ENCODE data around the gene BLOC1S3.

The BLOC1S3 gene

DNA sequence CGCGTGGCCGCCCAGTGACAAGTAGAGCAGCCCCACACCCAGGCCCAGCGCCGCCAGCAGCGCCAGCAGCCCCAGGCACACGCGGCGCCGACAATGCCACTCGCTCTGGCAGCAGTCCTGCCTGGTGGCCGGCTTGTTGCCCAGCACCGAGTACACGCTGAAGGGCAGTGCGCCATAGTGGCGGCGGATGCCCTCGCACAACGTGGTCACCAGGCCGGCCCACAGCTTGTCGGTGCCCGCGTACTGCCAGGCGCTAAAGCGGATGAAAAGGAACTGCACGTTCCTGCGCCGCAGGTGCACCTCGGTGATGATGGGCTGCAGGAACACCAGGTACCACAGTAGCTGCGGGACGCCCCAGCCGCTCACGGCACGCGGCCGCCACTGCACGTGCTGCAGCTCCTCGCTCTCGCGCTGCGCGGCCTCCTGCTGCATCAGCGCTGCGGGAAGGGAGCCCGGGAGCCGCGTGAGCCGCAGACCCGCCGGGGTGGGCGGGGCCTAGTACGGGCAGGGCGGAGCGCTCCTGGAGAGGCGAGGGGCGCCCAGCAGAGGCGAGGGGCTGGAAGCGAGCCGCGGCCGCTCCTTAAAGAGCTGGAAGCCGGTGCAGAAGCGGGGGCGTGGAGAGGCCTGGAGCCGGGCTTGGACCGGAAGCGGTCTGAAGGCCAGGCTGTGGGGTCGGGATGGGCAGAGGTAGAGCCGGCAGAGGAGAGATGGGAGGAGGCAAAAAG, 25.1 kb upstream of the BLOC1S3 start:
- Mint-ChIP-seq H3K27ac (no peak overlapping the region), H3K4me1 (peaks cover 51% of the 10 kb centered on the region), H3K4me3 (peak overlapping the region; percentile 80 to 87), H3K27me3 (peaks cover 70% of the 10 kb centered on the region), H3K9me3 (peaks cover 0 to 6% of the 10 kb centered on the region in 2 donors)
- peak in 1 of 2 donors; percentile 30 for DNase-seq
- peak; percentile 41 for ATAC-seq

DNA sequence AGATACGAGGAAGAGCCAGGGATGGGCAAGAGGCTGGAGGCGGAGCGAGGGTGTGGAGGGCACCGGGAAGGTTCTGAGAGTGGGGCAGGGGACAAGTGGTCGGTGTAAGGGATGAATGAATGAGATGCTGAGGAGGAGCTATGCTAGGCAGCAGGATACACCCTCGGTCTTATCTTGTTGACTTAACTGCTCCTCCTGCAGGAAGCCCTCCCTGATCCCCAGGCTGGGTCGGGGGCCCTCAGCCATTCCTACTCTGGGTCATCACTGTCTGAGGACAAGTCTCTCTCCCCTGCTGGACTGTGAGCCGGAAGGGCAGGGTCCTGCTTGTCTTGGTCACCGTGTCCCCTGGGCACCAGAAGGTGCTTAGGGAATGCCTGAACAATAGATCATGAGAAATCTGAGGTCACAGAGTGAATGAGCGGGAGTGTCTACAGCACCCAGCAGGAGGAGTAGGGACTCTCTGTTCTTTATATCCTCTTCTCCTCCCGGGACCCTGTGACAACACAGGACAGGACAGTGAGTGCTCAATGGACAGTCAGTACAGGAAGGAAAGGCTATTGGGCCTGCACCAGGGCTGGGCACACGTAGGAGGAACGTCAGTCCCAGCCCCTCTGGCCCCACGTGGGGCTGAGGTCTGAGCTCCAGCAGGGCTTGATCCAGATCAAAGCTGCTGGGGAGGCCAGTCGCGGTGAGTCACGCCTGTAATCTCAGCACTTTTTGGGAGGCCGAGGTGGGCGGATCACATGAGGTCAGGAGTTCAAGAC, 24.3 kb upstream of the BLOC1S3 start:
- Mint-ChIP-seq H3K9me3 (peaks cover 0 to 6% of the 10 kb centered on the region in 2 donors), H3K27me3 (peaks cover 77% of the 10 kb centered on the region), H3K4me1 (peaks cover 54% of the 10 kb centered on the region), H3K27ac (peak overlapping the region in 1 of 2 donors; percentile 6), H3K4me3 (peak overlapping the region; percentile 20 to 87)
- DNase-seq: no peak
- ATAC-seq: no peak

DNA sequence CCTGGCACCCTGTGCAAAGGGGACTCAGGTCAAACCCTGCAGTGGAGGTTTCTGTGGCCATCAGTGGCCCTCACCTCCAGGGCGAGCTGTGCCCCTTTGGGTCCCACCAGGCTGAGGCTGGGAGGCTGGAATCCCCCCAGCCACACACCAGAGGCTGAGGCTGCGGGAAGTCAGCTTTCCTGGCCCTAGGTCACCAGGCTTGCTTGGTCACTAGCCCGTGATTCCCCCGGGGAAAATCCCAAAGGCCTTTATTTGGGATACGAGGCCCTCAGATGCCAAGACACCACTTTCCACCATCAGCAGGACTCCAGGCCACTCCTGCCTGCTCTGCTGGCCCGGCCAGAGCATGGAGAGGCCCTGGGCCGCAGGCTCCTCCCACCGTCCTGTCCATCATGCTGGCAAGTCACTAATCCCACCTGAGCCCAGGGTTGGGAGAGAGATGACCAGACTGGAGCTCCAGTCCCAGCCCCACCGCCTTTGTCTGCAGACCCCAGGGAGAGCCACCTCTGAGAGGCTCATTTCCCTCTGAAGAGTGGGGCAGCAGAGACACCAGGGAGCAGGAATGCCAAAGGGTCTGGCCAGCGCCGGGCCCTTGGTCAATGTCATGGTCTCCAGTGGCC, 22.5 kb upstream of the BLOC1S3 start:
- Mint-ChIP-seq H3K9me3 (peaks cover 0 to 6% of the 10 kb centered on the region in 2 donors), H3K27ac (peak overlapping the region in 1 of 2 donors; percentile 92), H3K4me1 (peaks cover 49% of the 10 kb centered on the region), H3K4me3 (no peak overlapping the region), H3K27me3 (peaks cover 76% of the 10 kb centered on the region)
- DNase-seq (no peak), ATAC-seq (no peak)

DNA sequence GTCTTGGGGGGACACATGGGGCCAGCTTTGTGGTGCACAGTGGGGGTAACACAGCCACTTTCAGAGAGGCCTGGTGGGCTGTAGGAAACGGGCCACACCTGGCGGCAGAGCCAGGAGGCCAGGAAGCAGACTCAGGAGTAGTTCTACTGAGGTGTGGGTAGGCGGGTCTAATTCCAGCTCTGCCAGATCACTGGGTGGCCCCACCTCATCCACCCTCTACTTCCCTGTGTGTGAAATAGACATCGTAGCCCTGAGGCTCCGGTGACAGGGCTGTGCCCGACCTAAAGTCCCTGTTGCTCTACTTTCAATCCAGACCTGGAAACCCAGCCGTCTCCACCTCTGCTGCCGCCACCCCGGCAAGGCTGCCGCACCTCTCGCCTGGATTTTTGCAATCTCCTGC, 21.8 kb upstream of the BLOC1S3 start:
- Mint-ChIP-seq H3K27me3 (peaks cover 70% of the 10 kb centered on the region), H3K27ac (peak overlapping the region in 1 of 2 donors; percentile 73), H3K4me1 (peaks cover 43% of the 10 kb centered on the region), H3K9me3 (peaks cover 0 to 6% of the 10 kb centered on the region in 2 donors), H3K4me3 (no peak overlapping the region)
- no peak for ATAC-seq
- DNase-seq: no peak

DNA sequence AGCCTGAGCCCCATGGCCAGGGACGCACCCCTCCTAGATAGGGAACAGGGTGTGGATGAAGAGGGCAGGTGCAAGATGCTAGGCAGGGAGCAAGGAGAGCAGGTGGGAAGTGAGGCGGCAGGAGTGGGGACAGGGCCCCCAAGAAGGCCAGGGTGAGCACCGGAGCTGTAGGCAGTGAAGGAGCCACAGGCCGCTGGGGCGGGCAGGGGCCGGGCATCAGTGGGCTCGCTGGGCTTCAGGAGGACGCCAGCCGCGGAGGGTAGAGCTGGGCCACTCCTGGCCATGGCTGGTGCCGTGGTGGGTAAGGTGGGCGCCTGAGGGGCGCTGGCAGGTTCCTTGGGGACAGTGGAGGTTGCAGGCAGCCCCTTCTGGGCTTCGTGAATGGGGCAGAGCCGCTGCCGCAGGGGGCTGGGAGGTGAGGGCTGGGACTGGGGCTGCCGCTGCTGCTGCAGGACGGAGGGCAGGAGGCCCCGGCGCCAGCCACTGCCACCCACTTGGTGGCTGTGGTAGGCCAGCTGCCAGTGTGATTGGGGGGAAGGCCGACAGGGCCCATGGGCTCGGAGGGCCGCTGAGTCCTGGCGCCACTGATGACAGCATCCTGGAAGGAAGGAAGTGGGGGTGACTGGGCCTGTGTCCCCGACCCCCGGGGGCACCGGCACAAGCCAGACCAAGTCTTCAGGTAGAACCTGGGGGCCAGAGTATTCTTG, 19.9 kb upstream of the BLOC1S3 start:
- ATAC-seq: no peak
- Mint-ChIP-seq H3K4me1 (peaks cover 30% of the 10 kb centered on the region), H3K27me3 (peaks cover 51% of the 10 kb centered on the region), H3K27ac (no peak overlapping the region), H3K9me3 (no peaks in the 10 kb centered on the region), H3K4me3 (no peak overlapping the region)
- DNase-seq: no peak

DNA sequence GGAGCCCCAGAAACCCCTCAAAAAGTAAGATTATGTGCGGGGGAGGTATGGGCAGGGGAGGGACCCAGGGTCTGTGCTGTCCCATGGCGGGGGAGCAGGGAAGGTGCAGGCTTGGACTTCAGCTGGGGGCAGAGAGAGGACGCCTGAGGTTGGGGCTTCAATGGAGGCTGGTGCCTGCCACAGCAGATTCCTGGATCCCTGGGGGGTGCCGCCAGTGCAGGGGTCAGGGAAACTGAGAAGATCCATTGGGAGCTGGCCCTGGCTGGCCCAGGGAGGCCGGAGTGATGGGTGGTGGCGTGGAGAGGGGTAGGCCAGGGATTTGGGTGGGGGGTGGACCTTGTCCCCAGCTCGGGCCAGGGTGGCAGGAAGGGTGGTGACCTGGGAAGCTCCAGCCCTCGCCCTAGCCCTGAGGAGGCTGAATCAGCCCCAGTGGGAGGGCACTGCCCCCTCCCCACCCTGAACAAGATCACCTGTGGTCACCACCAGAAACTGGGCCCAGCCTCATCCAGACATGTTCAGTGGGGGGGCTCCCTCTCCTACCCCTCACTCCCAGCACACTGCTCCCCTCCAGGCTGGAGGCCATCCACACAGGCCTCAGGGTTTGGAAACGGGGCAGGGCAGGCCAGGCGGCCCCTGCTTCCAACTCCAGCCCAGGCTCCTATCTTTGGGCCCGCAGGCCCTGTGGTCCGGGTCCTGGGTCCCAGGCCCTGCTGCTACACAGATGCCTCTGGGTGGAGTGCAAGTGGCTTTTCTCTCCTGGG, 19.2 kb upstream of the BLOC1S3 start:
- H3K27me3 Mint-ChIP-seq: peaks cover 44% of the 10 kb centered on the region

DNA sequence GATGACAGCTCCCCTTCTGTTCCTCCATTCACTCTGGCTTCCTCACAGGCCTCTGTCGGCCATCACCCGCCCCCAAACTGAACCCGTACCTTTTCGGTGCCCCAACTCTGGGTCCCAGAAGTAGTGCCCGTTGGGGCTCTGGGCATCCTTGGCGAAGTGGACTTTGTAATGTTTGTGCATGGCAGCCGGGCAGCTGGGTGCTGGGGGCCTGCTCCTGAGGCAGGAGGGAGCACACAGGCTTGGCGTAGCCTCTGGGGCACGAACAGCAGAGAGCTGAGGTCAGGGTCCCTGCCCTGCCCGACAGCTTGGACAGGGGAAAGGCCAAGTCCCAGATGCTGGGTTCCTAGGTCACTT, 18.6 kb upstream of the BLOC1S3 start:
- Mint-ChIP-seq H3K4me3 (no peak overlapping the region), H3K27ac (no peak overlapping the region), H3K27me3 (peaks cover 39% of the 10 kb centered on the region), H3K4me1 (peaks cover 34% of the 10 kb centered on the region), H3K9me3 (no peaks in the 10 kb centered on the region)
- ATAC-seq: no peak
- no peak for DNase-seq

More for the DNA sequence above, 19.2 kb upstream of the BLOC1S3 start:
- no peak for DNase-seq
- no peak for ATAC-seq
- Mint-ChIP-seq H3K9me3 (no peaks in the 10 kb centered on the region), H3K4me3 (no peak overlapping the region), H3K27ac (no peak overlapping the region), H3K4me1 (peaks cover 30% of the 10 kb centered on the region)

DNA sequence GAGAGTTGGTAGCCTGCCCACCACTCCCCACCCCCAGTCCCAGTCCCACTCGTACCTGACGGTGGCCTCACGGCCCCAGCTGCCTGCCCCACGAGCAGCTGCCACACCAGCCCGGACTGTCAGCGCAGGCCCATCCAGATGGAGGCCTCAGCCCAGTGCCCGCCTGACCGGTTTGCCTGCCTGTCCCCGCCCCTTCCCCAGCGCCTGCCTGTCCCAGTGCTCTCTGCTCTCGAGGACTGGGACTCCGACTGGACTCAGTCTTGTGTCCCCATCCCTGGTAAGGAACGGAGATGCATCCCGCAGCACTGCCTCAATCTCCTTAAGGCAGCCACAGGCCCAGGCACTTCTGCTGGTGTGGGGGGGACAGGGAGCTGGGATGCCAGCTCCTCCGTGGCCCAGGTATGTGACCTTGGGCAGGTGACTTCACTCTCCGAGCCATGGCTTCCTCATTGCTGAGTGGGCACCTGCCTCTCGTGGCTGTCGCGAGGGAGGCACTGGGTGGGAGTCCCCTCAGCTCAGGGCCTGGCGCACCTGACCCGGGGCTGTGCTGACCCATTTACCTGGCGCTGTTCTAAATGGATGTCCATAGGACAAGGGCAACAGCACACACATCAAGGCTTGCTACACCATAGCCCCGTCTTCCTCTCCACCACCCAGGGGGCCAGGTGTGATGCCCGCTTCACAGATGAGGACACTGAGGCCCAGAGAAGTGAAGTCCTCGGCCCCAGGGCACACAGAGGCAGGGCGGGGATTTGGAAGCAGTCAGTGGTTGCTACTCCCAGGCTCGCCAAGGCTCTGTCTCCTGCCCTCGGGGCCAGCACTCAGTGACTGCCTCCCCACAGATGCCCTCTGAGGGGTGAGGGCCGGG, 17.5 kb upstream of the BLOC1S3 start, which contains the start of gene NKPD1:
NKPD1 (minus strand) TSS at position 113 of the 868 bp plus-strand sequence. CDS start 832 bp downstream, outside the sequence.
- Mint-ChIP-seq H3K4me3 (no peak within 1 kb of the TSS), H3K4me1 (peaks cover 42% of the 10 kb centered on the region), H3K9me3 (no peaks in the 10 kb centered on the region), H3K27ac (peak within 1 kb of the TSS; percentile 44 to 50), H3K27me3 (peaks cover 30% of the 10 kb centered on the region)
- no peak for ATAC-seq
- DNase-seq: no peak

DNA sequence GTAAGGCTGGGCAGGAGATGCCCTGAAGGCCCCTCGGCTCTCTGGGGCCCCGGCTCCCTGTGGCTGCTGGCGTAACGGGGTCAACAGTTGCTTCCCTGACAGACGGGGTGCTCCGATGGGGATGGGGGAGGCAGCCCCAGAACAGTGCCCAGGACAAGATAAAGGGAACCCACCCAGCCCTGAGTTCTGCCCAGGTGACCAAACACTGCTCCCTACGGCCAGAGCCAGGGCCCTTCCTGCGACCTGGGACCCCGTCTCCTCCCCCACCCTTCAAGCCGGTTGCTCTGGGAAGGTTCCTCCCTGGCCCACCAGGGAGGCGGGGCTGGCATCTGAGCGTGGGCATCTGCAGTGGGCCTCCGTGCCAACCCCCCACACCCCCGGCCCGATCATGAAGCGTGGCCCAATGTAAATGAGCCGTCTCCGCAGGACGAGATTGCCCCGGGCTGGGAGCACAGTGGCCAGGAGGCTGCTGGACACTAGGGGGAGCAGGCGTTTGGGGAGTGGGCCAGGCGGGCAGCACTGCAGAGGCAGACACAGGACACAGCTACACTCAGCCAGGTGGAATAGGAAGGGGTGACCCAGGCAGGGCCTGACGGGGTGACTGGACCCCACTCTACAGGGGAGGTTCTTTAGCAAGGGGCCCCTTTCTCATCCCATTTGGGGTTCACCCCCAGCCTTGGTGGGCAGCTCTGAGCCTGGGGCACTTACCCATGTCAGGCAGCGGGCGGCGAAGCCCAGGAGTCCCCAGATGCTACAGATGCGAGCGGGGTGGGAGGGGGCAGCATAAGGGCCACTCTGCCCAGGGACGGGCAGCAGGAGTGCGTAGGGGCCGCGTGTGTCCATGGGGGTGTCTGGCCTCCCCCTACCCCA, 16.6 kb upstream of the BLOC1S3 start:
- no peaks in the 10 kb centered on the region for H3K9me3 Mint-ChIP-seq
- no peak for ATAC-seq
- peaks cover 21% of the 10 kb centered on the region for H3K27me3 Mint-ChIP-seq
- H3K27ac Mint-ChIP-seq: no peak overlapping the region
- H3K4me1 Mint-ChIP-seq: peaks cover 45% of the 10 kb centered on the region
- H3K4me3 Mint-ChIP-seq: no peak overlapping the region
- DNase-seq: no peak

DNA sequence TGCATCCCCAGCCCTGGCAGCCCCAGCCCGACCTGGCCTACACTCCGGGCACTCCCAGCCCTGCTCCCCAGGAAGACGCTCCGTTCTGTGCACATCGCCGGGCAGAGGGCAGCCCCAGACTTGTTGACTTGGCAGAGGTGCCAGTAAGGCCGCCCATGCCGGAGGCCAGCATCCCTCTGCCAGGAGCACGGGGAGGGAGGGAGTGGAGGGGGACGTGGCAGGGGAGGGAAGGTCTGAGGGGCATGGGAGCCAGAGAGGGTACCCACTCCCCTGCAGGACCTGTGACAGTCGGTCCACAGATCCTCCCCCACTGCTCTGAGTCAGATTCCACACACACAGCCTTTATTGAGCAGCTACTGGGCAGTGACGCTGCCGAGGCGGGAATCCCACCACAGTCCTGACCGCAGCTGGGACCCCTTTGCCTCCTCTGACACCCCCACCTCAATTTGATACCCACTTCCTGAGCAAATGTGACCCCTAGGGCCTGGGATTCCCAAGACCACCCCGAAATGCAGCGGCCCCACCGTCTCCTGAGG, 15.9 kb upstream of the BLOC1S3 start:
- H3K4me3 Mint-ChIP-seq: no peak overlapping the region
- no peak overlapping the region for H3K27ac Mint-ChIP-seq
- H3K4me1 Mint-ChIP-seq: peaks cover 47% of the 10 kb centered on the region
- no peak for ATAC-seq
- no peak for DNase-seq
- H3K27me3 Mint-ChIP-seq: peaks cover 17% of the 10 kb centered on the region
- no peaks in the 10 kb centered on the region for H3K9me3 Mint-ChIP-seq

DNA sequence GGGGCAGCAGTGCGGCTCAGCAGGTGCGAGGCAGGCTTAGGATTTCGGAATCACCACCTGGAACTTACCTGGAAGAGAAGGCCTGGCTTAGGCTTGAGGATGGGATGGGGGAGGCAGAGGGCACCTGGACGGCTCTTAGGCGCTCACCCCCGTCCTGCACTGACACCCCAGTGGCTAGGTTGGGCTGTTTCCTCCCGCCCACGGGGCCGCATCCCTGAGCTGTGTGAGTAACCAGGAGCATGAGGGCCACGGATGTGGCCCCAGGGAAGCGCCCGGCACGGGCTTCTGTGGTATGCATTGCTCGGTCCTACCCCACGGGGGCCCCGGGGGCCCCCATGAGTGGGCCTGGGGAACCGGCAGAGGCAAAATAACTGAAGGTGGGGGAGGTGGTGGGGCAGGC, 15.4 kb upstream of the BLOC1S3 start:
- H3K27ac Mint-ChIP-seq: no peak overlapping the region
- peaks cover 12% of the 10 kb centered on the region for H3K27me3 Mint-ChIP-seq
- DNase-seq (no peak), ATAC-seq (no peak)
- H3K4me3 Mint-ChIP-seq: no peak overlapping the region
- no peaks in the 10 kb centered on the region for H3K9me3 Mint-ChIP-seq
- H3K4me1 Mint-ChIP-seq: peaks cover 44% of the 10 kb centered on the region

DNA sequence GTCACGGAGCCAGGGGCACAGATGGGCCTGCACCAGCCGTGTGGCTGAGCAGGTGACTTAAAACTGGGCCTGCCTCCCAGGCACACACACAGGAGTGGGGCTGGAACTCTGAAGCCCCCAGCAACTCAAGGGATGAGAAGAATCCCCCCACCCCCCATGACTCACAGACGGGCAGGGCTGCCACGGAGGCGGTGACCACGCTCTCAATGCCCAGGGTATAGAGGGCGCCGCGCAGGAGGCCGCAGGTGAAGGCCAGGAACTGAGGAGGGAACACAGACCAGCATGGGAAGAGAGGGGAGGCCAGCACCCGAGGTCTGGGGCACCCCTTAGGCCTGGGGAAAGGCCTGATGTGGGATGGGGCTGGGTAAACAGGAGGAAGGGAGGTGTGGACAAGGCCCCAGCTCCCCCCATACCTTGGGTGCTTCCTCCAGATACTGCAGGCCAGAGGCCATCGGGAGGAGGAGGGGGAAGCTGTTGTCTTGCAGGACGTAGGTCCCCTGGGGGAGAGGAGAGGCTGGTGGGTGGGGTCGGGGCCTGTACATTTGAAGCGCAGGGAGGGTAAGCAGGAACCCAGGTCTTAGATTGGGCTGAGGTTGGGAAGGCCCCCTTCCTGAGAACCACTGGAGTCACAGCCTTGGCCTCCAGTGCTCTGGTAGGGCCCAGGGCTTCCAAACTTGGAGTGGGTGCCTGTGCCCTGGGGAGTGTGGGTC, 14.7 kb upstream of the BLOC1S3 start:
- H3K27ac Mint-ChIP-seq: peak overlapping the region; percentile 80 to 82

More for the DNA sequence above, 14.7 kb upstream of the BLOC1S3 start:
- H3K9me3 Mint-ChIP-seq: no peaks in the 10 kb centered on the region
- H3K27me3 Mint-ChIP-seq: peaks cover 5% of the 10 kb centered on the region
- ATAC-seq: no peak
- peak overlapping the region; percentile 34 to 76 for H3K4me3 Mint-ChIP-seq
- DNase-seq: no peak
- peaks cover 40% of the 10 kb centered on the region for H3K4me1 Mint-ChIP-seq
